ENCODE results near the gene POSTN.
"Not testable (repeated sequence)": the region's sequence is repeated elsewhere in the genome, so short reads cannot be mapped to it uniquely, and the experiment has no call there.

Gene POSTN

GRCh38 chr13:37597477-37598025 lies 1.0 kb downstream of the POSTN start:
- DNase-seq (ENCODE audit: low read depth): no peak

DNA sequence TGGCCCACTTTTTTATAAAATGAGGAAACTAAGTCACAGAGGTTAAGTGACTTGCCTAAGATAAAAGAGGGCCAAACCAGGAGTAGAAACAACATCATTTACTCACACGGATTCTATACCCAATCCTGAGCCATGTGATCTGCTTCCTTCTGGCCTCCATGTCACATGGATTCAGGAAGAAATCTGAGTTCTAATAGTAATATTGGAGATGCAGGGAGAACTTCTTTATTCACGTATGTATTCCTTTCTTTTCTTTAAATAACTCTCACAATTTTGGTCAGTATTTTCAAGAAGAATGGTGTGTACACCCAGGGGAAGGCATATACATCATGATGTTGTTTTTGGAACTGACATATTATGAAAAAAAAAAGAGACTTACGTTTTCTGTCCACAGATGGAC lies 1.8 kb downstream of the POSTN start:
- no peak for DNase-seq (ENCODE audit: low read depth)

DNA sequence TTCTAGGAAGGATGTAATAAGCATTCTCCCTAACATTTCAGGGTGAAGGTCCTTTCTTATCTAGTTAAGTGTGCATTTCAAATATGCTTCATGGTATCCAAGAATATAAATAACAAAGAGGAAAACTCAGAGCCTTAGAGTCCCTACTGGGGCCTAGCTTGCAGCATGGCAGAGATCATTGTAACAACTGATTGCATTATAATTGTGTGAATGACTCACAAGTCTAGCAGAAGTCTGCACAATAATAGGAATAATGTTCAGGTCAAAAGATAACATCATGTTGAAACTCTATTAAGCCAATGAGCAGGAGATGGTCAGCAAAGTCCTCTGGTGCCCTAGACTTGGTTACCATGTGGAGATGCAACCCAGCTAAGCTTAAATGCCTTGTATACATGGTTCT lies 3.4 kb downstream of the POSTN start:
- DNase-seq (ENCODE audit: low read depth): no peak

- DNase-seq (ENCODE audit: low read depth): no peak
Measured at GRCh38 chr13:37594550-37594949, 4.0 kb downstream of the POSTN start.

GRCh38 chr13:37589381-37589780 lies 9.2 kb downstream of the POSTN start:
- not testable (repeated sequence) for DNase-seq (ENCODE audit: low read depth)

- DNase-seq (ENCODE audit: low read depth): no peak
Measured at GRCh38 chr13:37587236-37587635, 11.3 kb downstream of the POSTN start.

DNA sequence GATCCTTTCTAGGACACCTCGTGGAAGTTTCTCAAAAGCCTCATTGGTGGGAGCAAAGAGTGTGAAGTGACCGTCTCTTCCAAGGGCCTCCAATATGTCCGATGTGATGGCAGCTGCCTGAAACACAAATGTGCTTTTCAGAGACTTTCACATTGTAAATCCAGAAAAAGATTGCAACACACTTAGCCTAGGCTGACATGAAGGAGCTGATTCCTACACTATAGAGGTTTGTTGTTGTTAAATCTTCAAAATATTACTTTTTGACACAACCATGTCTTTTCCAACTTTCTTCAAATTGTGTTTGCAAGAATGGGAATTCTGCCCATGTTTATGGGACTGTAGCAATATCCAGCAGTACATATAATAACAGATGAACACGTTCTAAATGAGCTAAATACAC lies 12.4 kb downstream of the POSTN start:
- no peak for DNase-seq (ENCODE audit: low read depth)

- no peak for DNase-seq (ENCODE audit: low read depth)
Measured at GRCh38 chr13:37585541-37585940, 13.0 kb downstream of the POSTN start.

GRCh38 chr13:37576601-37577000 lies 22.0 kb downstream of the POSTN start:
- no peak for DNase-seq (ENCODE audit: low read depth)

- no peak for DNase-seq (ENCODE audit: low read depth)
Measured at GRCh38 chr13:37565425-37565824, 33.1 kb downstream of the POSTN start.

DNA sequence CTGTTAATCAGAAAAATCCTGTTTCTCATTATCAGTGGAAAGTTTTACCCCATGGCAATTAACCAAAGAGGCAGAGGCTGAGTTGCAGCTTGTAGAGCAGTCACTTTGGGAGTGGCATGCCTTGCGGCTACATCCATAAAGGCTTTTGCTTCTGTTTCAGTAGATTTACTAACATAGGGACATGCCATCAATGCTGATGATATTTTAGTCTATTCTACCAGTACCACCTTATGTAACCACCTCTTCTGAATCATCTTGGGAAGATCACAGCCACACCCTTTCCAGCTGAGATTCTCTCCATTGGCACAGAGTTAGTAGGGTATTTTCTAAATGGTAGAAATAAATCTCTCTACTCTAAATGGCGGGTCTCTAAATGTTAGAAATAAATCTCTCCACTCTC lies 37.5 kb downstream of the POSTN start:
- DNase-seq (ENCODE audit: low read depth): no peak

DNA sequence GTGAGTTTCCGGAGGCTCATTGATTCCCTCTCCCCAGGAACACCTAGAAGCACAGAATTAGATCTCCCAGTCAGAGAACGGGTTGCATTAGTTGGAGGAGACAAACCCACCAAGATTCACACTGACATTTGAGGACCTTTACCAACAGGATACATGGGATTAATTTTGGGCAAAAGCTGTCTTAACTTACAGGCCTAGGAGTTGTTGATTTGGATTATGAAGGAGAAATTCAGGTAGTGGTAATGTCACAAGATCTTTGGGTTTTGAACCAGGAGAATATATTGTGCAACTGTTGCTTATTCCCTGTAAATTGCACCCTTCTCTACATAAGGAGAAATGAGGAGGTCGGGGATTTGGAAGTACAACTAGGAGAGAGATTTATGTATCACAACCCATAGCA lies 38.0 kb downstream of the POSTN start:
- DNase-seq (ENCODE audit: low read depth): no peak

- DNase-seq (ENCODE audit: low read depth): not testable (repeated sequence)
Measured at GRCh38 chr13:37558766-37559165, 39.8 kb downstream of the POSTN start.

DNA sequence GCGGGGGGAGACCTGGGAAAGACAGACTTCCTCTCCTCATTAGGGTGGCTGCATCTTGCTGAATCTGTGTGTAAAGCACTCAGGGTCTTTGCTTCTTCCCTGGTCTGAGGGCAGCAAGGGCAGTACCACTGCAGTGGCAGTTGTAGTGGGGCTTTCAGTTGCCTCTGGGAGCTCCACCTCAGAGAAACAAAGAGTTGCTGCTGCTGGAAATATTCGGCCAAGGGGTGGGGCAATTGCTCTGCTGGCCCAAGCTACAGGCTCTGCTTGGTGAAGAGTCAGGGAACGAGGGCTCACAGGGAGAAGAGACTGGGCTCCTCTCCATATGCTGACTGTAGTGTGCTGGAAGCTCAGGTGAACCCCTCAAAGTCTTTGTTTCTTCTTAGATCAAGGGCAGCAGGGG lies 52.5 kb downstream of the POSTN start:
- no peak for DNase-seq (ENCODE audit: low read depth)

DNA sequence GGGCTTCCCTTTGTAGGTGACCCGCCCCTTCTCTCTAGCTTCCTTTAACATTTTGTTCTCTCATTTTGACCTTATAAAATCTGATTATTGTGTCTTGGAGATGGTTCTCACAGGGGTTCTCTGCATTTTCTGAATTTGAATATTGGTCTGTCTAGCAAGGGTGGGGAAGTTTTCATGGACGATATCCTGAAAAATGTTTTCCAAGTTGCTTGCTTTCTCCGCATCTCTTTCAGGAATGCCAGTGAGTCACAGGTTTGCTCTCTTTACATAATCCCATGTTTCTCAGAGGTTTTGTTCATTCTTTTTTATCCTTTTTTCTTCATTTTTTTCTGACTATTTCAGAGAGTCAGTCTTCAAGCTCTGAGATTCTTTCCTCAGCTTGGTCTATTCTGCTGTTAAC lies 53.6 kb downstream of the POSTN start:
- DNase-seq (ENCODE audit: low read depth): no peak

DNA sequence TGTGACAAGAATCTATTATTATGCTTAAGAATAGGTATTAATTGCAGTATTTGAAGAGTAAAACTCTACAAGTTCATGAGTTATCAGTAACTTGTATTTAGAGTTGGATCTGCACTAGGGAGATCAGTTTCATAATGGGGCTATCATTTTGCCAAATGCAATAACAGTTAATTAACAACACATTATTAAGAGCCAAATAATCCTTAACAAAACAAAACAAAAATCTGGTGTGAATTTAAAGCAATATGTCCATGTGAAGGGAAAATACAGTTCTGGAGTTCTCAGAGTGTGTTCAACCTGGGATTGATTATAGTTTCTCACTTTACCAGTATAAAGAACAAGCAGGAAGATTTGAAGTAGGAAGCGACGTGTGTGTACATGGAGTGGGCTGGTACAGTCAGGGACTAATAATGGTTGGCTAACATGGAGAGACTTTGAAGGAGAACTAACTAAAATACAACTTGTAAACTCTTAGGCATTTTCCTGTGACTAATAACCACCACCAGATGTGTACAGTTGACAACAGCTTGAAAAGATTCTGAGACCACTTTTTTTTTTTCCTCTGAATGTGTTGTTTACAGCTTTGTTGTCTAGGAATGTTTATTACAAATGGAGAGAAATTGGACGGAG lies 58.5 kb downstream of the POSTN start:
- DNase-seq (ENCODE audit: low read depth): no peak

DNA sequence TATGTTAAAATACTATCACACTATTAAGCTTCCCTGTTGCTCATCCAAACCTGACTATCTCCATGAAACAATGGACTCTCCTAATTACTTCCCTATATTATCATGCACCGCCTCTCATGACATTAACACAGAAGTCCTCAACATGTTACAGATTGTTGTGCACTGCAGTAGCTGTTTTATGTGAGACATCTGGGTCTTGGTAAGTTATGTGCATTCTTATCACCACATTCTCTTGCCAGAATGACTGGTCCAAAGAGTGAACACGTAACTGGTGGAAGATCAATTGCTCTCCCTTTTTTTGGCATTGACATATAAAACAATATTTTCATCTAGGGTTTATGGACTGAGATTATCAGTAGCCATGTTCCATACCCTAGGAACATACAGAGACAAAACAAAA lies 59.4 kb downstream of the POSTN start:
- DNase-seq (ENCODE audit: low read depth): no peak

GRCh38 chr13:37535501-37535900 lies 63.1 kb downstream of the POSTN start:
- DNase-seq (ENCODE audit: low read depth): no peak

DNA sequence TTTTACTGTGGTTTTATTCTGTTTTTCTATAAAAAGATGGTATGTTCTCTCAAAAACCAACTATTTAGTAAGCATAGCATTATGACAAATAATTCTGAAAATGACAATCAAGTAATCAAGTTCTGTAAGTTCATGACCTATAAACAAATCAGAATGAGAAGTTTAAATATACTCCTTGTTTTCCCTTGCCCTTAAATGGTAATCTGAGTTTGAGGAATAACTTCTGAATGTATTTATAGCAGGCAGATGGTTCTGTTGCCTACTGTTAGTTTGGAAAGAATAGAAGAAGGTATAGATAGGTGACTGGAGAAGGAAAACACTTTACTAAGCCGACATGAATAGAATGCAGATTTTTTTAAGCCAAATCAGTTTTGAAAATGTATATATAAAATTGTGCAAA lies 63.9 kb downstream of the POSTN start:
- no peak for DNase-seq (ENCODE audit: low read depth)

DNA sequence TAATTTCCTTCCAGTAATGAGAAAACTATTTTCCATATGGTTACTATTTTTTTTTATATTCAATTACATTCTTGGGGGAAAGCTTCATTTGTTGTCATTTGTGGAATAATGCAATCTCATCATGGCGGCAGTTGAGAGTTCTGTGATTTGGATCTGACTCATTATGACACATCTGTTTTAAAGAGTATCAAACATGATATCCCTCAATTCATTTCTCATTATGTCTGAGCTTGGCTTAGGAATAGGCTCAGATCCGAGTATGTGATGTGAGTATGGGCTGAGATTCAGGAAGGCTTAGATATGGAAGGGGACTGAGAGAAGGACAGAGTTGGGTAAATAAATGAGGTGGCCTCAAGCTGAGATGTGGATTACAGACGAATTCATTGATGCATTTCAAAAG lies 64.4 kb downstream of the POSTN start:
- no peak for DNase-seq (ENCODE audit: low read depth)

DNA sequence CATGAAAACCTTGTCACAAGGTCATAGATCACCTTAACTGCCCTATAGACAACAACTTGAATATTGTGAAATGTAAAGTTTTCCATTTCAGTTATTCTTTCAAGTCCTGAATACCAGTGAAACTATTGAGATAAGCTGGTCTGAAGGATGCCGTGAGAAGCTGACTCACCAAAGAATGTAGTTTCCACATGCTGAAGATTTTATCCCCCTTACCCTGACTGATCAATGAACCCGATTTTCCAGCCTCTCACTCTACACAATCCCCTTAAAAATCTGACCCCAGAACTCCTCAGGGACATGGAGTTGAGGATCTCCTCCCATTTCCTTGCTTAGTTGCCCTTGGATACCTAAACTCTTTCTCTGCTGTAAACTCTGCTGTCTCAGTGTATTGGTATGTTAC lies 67.5 kb downstream of the POSTN start:
- DNase-seq (ENCODE audit: low read depth): no peak

GRCh38 chr13:37529751-37530385 lies 68.7 kb downstream of the POSTN start:
- no peak for DNase-seq (ENCODE audit: low read depth)

DNA sequence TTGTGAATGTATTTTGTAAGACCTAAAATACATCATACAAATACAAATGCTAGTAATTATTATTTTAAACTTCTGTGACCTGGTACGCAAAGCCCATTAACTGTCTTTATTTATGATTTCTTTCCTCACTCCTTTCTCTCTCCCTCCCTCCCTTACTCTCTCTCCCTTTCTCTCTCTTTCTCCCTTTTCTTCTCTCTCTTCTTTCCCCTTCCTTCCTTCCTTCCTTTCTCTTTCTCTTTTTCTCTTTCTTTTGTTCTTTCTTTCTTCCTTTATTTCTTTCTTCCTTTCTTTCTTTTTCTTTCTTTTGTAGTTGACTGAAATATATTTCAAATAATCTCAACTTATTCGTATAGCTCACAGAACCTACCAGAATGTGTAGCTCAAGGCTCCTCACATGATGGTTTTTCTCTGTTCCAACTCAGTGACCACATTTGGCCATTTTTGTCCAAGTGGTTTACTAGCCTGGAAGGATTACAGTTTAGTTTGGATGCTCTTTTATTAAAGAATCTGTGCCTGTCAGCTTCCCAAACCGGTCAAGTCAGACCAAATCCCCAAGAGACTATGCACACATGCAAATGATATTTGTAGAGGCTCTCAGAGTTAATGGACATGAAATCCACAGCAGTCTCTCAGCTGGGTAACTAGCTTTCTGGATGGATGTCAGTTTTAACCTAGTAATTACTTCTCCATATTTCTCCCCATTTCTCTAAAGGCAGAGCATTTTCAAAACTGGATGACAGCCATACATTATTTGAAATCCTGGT lies 71.7 kb downstream of the POSTN start:
- DNase-seq (ENCODE audit: low read depth): no peak
